Activated CD8-positive, alpha-beta memory T cell treated with anti-CD3 and anti-CD28 coated beads for 1 hour (primary cell): ENCODE data around the gene POLDIP3.
A peak's percentile ranks its signal among the peaks of the same experiment; 100 is the strongest.
"Not testable (repeated sequence)": the region's sequence is repeated elsewhere in the genome, so short reads cannot be mapped to it uniquely, and the experiment has no call there.

Experiments
- DNase-seq, 2 donors: peaks; one replicate each; pipeline ENCODE4 v3.0.0-alpha.2; 2020; ENCODE audit warnings: low read depth in 1 of 2; ENCODE audit errors: extremely low read depth in 1 of 2

The POLDIP3 gene

DNA sequence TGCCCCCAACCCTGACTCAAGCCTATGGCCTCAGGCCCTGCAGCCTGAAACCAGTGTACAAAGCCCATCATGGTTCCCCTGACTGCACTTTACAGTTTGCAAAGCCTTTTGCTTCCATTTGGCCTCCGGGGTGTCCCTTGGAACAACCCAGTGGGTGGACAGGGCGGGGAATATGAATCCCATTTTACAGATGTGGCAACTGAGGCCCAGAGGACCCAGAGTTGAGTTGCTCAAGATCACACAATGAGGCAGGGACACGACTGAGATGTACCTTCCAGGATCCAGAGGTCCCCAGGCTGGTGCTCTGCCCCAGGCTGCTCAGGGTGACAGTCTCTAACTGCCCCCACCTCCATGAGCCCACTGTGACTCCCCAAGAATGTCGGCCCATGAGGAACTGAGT lies 5.4 kb upstream of the POLDIP3 start:
- no peak for DNase-seq

DNA sequence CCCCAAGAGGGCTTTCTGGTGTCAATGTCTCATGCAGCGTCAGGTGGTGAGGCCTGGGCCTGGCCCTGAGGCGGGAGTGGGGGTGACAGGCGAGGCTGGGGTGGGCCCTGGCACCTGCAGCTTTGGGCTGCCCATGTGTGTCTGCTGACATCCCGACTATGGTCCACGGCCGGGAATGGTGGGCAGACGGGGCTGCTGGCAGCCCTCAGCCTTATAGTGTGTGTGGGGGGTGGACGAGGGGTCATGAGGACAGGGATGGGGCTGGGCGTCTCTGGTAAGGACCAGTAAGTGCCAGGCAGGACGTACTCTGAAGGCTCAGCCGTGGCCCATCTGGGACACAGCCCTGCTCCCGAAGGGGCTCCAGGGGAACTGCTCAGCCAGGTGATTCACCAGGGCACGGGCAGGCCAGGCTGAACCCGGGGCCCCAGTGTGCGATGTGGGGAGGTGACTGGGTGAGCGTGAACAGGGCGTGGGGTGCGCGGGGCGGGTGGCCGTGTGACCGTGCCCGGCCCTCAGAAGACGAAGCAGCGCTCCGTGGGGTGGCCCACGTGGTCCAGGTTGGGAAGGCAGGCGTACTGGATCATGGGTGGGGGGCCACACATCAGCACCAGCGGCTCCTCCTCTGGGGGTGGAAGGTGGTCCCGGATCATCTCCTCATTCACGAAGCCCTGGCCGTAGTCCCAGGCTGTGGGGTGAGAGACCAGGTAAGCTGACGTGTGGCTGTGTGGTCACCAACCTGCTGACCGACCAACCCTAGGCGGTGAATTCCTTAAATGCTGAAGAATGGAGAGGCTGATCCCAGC lies 4.8 kb upstream of the POLDIP3 start:
- DNase-seq, result no peak

DNA sequence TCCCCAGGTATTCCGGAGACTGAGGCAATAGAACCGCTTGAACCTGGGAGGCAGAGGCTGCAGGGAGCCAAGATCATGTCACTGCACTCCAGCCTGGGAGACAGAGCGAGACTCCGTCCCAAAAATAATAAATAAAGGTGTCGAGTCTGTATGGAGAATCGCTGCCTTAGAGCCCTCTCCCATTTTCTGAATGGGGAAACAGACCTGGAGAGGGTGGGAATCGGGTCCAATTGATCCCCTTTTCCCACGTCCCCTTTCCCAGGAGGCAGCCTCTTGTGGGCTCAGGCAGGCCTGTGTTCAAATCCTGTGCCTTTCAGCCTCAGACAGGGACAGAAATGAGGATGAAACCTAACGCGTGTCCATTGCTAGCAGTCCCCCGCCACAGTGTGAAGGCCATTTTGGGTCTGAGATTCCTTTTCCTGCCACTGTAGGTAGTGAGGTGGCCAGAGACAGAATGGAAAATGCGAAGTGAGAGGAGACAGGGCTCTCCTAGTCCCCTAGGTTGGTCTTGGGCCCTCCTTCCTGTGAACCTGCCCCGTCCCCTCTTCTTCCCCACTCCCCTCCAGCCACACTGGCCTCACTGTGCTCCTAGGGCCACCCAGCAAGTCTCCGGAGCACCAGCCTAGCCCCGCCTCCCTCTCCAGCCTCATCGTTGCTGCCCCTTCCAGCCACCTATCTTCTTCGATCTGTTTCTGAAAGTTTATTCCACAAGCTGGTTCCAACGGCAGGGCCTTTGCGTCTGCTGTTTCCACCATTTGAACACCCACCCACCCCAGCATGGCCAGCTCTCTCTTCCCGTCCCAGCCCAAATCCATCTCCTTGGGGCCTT lies 2.7 kb upstream of the POLDIP3 start:
- DNase-seq, result no peak

DNA sequence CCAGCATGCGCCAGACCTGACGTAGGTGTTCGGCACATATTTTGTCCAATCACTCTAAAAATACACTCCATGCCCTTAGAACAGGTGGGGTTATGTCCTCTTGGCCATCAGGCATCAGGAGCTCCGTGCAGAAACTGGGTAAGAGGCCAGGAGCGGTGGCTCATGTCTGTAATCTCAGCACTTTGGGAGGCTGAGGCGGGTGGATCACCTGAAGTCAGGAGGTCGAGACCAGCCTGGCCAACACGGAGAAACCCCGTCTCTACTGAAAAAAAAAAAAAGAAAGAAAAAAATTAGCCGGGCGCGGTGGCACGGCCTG lies 1.1 kb upstream of the POLDIP3 start:
- not testable (repeated sequence) for DNase-seq

DNA sequence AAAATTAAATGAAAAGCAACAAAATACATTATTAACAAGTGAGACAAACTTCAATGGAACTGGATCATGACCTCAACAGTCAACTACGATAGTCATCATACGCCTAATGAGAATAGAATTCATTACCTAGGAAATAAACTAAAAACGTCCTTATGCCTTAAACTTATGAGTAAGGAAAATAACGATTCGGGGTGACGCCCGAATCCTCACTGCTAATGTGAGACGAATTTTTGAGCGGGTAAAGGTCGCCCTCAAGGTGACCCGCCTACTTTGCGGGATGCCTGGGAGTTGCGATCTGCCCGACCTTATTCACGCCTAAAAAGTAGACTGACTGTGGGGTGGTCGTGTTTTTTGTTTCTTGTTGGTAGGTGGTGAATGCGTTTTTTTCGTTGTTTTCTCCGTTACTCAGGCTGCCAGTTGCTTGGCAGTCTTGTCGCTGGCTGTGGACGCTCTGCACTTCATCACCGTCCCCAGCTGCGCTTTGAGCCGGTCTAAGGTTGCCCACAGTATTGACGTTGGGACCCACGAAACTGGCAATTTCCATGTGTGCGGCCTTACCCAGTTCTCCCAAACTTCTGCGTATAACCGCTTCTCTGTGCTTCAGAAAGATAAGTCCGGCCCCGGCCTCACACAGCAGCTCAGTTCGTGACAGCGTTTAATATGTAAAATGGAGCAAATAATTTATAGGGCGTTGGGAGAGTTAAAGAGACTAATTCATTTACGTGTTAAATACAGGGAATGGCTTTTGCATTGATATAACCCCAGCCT lies 593 bp upstream of the POLDIP3 start:
- DNase-seq, result peak; percentile 65 to 73

DNA sequence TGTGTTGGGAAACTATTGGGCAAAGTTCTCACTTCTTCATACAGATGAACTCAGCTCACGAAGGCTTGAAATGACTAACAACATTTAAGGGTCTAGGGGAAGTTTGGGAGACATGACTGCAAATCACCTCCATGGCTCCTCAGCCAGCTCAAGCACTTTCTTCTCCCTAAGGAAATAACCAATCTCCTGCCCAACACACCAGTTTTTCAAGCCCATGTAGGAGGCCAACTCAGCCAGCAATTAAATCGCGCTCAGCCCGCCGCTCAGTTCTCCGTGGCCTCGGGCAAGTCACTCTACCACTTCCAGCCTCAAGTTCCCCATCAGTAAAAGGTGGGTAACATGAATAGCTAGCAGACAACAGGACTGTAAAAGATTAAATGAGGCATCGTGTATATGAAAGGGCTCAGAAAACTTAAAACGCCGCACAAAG lies 796 bp downstream of the POLDIP3 start:
- no peak for DNase-seq

DNA sequence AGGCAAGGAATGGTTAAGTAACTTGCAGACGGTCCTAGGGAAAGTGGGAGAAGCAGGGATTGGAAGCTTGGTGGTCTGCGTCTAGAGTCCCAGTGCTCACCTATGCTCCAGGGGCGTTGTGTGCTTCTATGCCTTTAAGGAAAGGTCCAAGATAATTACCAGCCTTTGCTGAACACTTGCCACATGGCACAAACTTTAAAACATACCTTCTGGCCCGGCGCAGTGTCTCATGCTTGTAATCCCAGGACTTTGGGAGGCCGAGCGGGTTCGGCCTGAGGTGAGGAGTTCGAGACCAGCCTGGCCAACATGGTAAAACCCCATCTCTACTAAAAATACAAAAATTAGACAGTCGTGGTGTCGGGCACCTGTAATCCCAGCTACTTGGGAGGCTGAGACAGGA lies 2.3 kb downstream of the POLDIP3 start:
- DNase-seq, result no peak

DNA sequence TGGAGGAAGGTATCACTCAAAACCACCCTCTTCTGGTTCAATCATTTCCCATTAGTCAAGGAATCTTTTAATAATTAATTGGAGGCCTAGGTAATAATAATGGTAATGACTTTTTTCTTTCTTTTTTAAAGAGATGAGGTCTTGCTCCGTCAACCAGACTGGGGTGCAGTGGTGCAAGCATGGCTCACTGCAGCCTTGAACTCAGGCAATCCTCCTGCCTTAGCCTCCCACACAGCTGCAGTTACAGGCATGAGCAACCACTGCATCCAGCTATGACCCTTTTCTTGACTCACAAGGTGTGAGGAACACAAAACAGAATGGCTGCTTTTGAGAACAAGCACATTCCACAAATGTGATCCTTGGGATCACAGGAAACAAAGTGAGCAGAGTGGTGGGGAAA lies 3.6 kb downstream of the POLDIP3 start:
- DNase-seq, result no peak

DNA sequence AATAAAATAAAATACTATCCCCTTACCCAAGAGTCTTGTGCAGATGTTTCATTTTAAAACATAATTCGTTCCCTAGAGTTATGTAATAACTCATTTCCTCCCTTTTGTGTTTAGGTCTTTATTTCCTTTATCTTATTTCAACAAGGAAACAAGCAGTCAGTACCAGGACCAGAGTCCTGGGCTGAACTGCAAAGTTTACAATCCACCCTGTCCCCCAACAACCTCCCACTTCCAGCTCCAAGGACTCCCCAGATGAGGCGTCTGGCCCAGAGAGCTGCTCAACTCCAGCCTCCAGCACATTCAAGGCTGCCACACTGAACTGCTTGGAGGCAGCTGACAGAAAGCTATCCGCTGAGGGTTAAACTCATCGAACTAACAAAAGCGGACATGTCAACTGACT lies 4.5 kb downstream of the POLDIP3 start:
- no peak for DNase-seq

DNA sequence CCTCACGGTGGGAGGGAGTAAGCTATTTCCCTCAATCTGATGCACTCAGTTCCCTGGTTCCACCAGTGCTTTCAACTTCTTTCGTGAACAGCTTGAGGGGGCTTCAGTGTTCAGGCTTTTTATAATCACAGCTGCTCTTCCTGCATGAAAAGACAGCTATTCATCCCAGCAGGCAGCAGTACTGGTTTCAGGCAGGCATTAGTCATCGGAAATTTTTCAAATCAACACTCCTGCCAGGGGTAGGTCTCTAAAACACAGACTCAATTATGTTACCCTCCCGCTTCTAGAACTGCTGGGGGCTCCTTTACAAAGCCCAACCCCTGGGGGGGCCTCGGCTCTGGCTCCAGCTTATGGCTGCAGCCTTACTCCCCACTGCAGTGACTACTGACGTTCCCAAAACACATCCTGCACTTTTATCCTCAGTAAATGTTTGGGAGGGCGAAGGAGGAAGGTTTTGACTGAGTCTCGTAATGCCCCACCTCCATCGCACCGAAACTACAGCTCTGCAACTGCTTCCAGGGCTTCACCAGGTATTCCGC lies 5.8 kb downstream of the POLDIP3 start:
- no peak for DNase-seq

DNA sequence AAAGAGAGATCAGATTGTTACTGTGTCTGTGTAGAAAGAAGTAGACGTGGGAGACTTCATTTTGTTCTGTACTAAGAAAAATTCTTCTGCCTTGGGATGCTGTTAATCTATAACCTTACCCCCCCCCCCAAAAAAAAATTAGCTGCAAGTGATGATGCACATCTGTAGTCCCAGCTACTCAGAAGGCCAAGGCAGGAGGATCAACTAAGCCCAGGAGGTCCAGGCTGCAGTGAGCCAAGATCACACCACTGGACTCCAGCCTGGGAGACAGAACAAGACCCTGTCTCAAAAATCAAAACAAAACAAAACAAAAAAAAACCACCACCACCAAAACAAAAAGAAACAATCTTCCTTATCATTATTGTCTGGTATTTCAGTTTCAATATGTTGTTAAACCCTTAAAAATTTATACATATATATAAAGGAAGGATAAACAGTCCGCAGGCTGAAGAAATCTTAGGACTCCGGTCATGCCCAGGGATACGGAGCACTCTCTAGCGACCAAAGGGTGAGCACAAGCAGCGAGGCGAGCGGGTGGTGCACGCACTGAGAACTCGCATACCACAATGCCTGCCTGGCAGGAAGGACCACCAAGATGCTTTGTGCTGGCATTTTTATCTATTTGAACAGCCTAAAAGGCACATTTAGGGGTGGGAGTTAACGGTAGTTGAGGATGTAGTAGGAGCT lies 6.4 kb downstream of the POLDIP3 start:
- DNase-seq, result no peak

DNA sequence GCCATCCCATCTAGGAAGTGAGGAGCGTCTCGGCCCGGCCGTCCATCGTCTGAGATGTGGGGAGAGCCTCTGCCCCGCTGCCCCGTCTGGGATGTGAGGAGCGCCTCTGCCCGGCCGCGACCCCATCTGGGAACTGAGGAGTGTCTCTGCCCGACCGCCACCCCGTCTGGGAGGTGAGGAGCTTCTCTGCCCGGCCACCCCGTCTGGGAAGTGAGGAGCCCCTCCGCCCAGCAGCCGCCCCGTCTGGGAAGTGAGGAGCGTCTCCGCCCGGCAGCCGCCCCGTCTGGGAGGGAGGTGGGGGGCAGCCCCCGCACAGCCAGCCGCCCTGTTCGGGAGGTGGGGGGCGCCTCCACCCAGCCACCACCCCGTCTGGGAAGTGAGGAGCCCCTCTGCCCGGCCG lies 7.0 kb downstream of the POLDIP3 start:
- not testable (repeated sequence) for DNase-seq

DNA sequence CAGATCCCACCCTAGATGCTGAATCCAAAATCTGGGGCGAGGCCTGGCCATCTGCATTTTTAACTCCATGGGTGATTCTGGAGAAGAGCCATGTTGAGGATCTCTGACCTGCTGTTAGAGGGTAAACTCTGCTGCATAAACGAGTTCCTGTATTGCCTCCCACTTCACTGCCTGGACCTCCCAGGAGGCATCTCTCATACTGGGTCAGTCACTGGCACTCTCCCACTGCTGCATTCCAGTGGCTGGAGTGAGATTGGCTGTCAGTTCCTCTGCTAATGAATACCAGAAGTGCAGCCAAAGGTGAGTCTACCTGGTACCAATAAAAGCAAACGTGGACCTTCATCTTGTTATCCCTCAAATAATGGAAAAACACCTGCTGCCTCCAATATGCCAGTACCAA lies 10.3 kb downstream of the POLDIP3 start:
- no peak for DNase-seq

DNA sequence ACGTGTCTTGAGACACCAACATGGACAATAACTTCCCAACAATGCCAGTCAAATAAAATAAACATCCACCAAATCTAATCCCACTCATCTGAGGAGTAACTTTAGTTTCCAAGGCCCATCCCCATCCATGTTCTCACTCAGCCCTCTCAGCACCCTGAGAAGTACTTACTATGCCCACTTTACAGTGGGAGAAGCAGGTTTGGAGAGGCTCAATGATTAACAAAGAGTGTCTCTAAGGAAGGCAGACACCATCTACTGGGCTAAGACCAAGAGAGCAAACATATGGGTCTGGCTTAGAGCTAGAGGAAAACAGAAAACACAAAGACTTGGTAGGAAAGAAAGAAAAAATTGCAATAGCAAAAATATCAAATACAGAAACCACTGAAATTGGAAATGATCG lies 11.3 kb downstream of the POLDIP3 start:
- DNase-seq, result no peak

DNA sequence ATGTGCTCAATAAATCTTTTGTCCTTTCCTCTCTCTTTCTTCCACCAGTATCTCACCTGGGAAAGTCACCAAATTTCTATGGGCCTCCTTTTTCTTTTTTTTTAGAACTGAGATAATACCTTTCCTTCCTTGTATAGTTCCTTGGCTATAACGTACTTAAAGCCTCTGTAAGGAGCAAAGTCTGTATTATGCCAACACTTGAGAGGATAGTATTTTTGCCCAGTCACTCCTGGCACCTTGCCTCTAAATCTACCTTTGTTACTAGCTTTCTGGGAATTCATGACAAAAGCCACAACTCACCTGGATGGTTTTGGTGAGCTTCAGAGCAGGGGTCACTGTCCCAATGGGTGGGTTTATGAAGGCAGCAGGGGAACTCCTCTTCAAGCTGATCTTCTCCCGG lies 12.2 kb downstream of the POLDIP3 start:
- DNase-seq, result no peak

DNA sequence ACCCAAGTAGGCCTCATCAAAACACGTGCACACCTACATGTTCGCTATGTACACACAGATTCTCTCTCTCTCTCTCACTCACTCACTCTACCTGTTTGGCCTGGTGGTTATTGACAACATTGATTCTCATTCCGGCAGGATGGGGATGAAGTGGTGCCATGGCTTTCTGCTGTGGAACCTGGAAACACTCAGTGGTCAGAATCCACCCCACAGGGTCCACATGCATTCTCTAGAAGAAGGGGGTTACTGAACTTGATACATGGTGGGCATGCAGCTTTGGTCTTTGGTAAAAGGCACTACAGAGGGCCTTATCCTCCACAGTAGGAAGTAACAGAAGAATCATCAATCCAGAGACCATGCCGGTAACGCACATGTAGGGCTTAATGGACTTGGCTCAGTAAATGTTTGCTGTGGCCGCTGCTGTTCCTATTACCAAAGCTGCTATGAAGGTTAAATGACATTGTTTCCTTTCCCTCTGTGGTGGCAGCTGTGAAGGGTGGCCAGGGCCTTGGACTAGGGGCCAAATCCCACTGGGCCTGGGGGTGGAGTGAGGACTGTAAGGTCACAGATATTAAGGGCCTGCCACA lies 12.7 kb downstream of the POLDIP3 start:
- no peak for DNase-seq

DNA sequence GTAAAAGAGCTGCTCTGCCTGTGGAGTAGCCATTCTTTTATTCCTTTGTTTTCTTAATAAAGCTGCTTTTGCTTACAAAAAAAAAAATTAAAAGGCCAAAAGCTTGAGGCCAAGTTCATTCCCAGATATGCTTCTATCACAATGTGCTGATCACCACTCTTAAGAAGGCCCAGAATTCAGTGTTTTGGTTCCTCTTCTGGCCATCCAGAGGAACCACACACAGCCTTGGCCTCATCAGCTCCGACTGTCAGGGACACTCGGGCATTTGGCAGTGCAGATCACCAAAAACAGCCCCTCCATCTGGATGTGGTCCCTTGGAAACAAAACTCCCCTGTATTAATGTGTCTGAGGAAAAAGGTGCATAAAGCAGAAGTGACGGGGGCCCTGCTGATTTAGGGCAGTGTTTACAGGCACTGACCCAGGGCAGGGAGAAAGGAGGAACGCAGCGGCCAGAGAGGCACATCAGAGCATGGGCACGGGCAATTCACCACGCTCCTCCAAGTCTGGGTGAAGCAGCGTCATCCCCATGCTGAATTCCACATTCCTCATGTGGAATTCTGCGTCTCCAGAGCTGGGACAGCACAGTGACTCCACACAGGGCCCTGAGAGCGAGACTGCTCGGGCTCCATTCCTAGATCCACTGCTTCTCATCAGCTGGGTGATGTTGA lies 17.7 kb downstream of the POLDIP3 start:
- no peak for DNase-seq

DNA sequence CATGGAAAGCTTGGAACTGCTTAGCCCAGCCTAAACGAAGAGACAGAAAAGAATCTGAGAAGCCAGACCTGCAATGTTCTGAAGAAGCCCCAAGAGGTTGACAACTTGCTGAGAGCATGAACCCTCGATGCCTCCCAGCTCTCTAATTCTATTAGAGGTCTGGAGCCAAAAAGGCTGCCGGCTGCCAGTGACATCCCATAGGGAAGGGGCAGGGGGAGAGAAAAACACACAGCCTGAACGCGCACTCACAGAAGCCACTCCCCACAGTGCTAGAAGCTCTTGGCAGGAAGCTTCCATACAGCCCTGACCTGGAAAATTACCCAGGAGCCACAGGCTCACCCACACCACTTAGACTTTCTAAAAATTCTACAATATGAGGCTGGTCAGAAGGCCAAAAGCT lies 18.3 kb downstream of the POLDIP3 start:
- DNase-seq, result no peak

DNA sequence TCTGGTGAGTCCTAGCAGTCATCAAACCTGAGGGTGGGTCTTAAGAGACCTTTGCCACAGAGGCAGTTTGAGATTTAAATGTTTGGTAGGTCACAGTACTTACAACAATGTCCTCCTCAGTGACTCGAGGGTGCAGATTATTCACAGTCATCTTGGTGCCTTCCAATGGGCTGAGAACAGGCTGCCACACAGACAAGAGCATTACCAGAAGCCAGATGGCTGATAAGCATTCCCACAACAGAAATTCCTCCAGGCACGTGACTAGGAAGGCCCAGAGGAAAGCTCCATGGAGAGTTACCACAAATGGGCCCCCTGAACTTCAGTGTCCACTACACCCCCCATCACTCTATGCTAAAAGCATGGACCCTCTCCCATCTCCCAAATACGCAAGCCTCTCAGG lies 19.2 kb downstream of the POLDIP3 start:
- no peak for DNase-seq

DNA sequence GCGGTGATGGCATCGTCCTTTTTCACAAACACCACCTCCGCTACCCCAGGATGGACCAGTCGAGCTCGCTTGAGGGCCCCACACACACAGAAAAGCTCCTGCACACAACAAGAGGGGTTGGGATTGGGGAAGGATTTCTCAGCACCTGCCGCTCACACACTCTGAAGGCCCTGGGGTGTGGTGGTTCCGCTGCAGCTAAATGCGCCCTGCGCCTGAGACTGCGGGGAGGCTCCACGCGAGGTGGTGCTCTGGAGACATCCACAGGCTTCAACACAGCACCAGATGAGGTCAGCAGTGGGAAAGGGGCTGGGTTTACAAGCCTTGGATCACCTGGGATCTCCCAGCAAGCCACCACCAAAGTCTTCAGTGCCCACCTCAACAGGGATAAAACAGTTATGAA lies 22.7 kb downstream of the POLDIP3 start:
- no peak for DNase-seq
